OCI-LY3 (cell line): ENCODE measurements around the gene FRMD4A.

Experiments used
- CTCF ChIP-seq: fragments of 200-600, 300-600 bp; sonication (generic); IDR thresholded peaks from 2 replicates; pipeline ENCODE4 v1.5.1; 2014; ENCODE audit warnings: antibody characterized with exemption, low read length, low read depth
- EZH2phosphoT487 ChIP-seq: fragments of 200-600 bp; shearing (Covaris generic); IDR thresholded peaks from 2 replicates; pipeline ENCODE4 v1.6.1; 2018; ENCODE audit warnings: antibody characterized with exemption, mixed run types, low read depth

GRCh38 chr10:13813550-13813949, 517.2 kb downstream of the FRMD4A start:
- TF ChIP-seq CTCF (no peak), EZH2phosphoT487 (no peak)
